Measurements from ENCODE around the gene SLC25A53.
"Not testable (repeated sequence)": the region's sequence is repeated elsewhere in the genome, so short reads cannot be mapped to it uniquely, and the experiment has no call there.

Gene SLC25A53

GRCh38 chrX:104075778-104076445, 80.9 kb downstream of the SLC25A53 start, which contains the start of gene TMSB15C:
TSS of gene TMSB15C (minus strand) at chrX:104076236.
- not testable (repeated sequence) for DNase-seq (ENCODE audit: low spot score)

GRCh38 chrX:104062636-104063035, 94.2 kb downstream of the SLC25A53 start:
- not testable (repeated sequence) for DNase-seq (ENCODE audit: low spot score)

GRCh38 chrX:104054956-104055355, 101.9 kb downstream of the SLC25A53 start:
- DNase-seq (ENCODE audit: low spot score) = not testable (repeated sequence)

Data from Ammon's horn (tissue), 1 donor.